H1 (cell line): ENCODE results near the gene CAV3. TPM values are rescaled to one million over a fixed set of nuclear protein-coding genes. Genes with fewer than 3 reads are reported as not detected.

ENCODE experiments used
- CTCF ChIA-PET: fragments of 300-600 bp; sonication (Branson Sonifier 250); formaldehyde crosslinking; loops from one replicate; lab custom pipeline; 2021; ENCODE audit not compliant: partially characterized antibody; lab: Charles Lee
- POLR2A ChIA-PET: fragments of 300-600 bp; sonication (Branson Sonifier 250); formaldehyde crosslinking; loops from one replicate; lab custom pipeline; 2021; ENCODE audit warnings: inconsistent platforms; ENCODE audit not compliant: partially characterized antibody; lab: Charles Lee
- DNase-seq, 2 experiments: peaks; one replicate each; pipeline versions ENCODE4 v3.0.0 to v3.0.0-alpha.2; 2010 to 2022; ENCODE audit warnings: low spot score in 2 of 2, low read depth in 1 of 2, mixed read lengths in 1 of 2
- FAIRE-seq: peaks from 2 replicates; lab custom pipeline; 2011; peaks lifted over from hg19 to GRCh38; lab: Jason Lieb, UNC
- H2AFZ ChIP-seq: 2 replicates; pipeline ENCODE4 v1.8.1; 2012; ENCODE audit warnings: low read length, inconsistent platforms
- H2AK5ac ChIP-seq: 2 replicates; pipeline ENCODE4 v1.6.1; 2013; ENCODE audit warnings: low read depth, low read length
- H2BK120ac ChIP-seq: replicated peaks from 2 replicates; pipeline ENCODE3; 2013; ENCODE audit warnings: low read depth, low read length, inconsistent platforms
- H2BK12ac ChIP-seq: 2 replicates; pipeline ENCODE4 v1.6.1; 2013; ENCODE audit warnings: low read depth, low read length
- H2BK15ac ChIP-seq: 2 replicates; pipeline ENCODE4 v1.6.1; 2013; ENCODE audit warnings: low read length
- H2BK20ac ChIP-seq: 2 replicates; pipeline ENCODE4 v1.6.1; 2013; ENCODE audit warnings: low read length
- H2BK5ac ChIP-seq: 2 replicates; pipeline ENCODE4 v1.6.1; 2013; ENCODE audit warnings: low read depth, low read length
- H3K14ac ChIP-seq: 2 replicates; pipeline ENCODE4 v1.6.1; 2013; ENCODE audit warnings: inconsistent platforms; ENCODE audit not compliant: insufficient read length
- H3K18ac ChIP-seq: 2 replicates; pipeline ENCODE4 v1.6.1; 2013; ENCODE audit warnings: low read length; ENCODE audit errors: extremely low read depth
- H3K23ac ChIP-seq: 2 replicates; pipeline ENCODE4 v1.6.1; 2013; ENCODE audit warnings: inconsistent platforms; ENCODE audit not compliant: insufficient read length
- H3K23me2 ChIP-seq: 2 replicates; pipeline ENCODE4 v1.6.1; 2013; ENCODE audit warnings: low read depth, low read length
- H3K27ac ChIP-seq: 2 replicates; pipeline ENCODE4 v1.6.1; 2011; ENCODE audit warnings: low read depth, low read length, inconsistent platforms
- H3K27me3 ChIP-seq, 4 experiments: replicated peaks in 1 of 4; 1 replicate in 1 of 4; 2 replicates in 3 of 4; pipeline versions ENCODE4 v1.6.1 to v1.8.1; 2011 to 2013; ENCODE audit warnings: low read length in 3 of 4, mild to moderate bottlenecking in 3 of 4, inconsistent platforms in 2 of 4, mixed read lengths in 2 of 4, moderate library complexity in 1 of 4; ENCODE audit not compliant: control insufficient read depth in 3 of 4, insufficient read depth in 3 of 4; ENCODE audit errors: extremely low read depth in 1 of 4
- H3K36me3 ChIP-seq, 4 experiments: 2 replicates each; pipeline versions ENCODE4 v1.6.1 to v1.8.1; 2011 to 2013; ENCODE audit warnings: mild to moderate bottlenecking in 4 of 4, low read length in 3 of 4, moderate library complexity in 2 of 4, control low read depth in 1 of 4, inconsistent platforms in 1 of 4; ENCODE audit not compliant: insufficient read depth in 4 of 4, control insufficient read depth in 2 of 4
- H3K4ac ChIP-seq: replicated peaks from 2 replicates; pipeline ENCODE3; 2013; ENCODE audit warnings: low read length, low read depth, mixed read lengths, inconsistent platforms; ENCODE audit not compliant: insufficient read length
- H3K4me1 ChIP-seq, 4 experiments: replicated peaks in 1 of 4; 1 replicate in 1 of 4; 2 replicates in 3 of 4; pipeline versions ENCODE4 v1.6.1 to v1.8.1; 2011 to 2013; ENCODE audit warnings: low read length in 3 of 4, inconsistent platforms in 2 of 4, mixed read lengths in 1 of 4; ENCODE audit not compliant: insufficient read depth in 4 of 4, control insufficient read depth in 3 of 4
- H3K4me2 ChIP-seq, 2 experiments: 2 replicates each; pipeline versions ENCODE4 v1.6.1 to v1.8.1; 2011 to 2013; ENCODE audit warnings: low read depth in 2 of 2, low read length in 2 of 2, control low read depth in 1 of 2, inconsistent platforms in 1 of 2, mild to moderate bottlenecking in 1 of 2; ENCODE audit not compliant: insufficient read depth in 1 of 2
- H3K4me3 ChIP-seq, 4 experiments: fragments of 200-600, 300-600 bp in 1 of 4; sonication (generic), shearing (Covaris generic), sonication (Bioruptor Twin) in 1 of 4; 2 replicates each; pipeline versions ENCODE4 v1.5.1 to v1.8.1; 2011 to 2016; ENCODE audit warnings: low read length in 4 of 4, low read depth in 3 of 4, control low read depth in 2 of 4, inconsistent platforms in 2 of 4, mild to moderate bottlenecking in 2 of 4, mixed read lengths in 1 of 4, moderate library complexity in 1 of 4; ENCODE audit not compliant: insufficient read depth in 2 of 4; ENCODE audit errors: extremely low read depth in 1 of 4
- H3K56ac ChIP-seq: replicated peaks from 2 replicates; pipeline ENCODE3; 2013; ENCODE audit warnings: low read depth, mild to moderate bottlenecking, mixed read lengths, low read length, inconsistent platforms; ENCODE audit not compliant: insufficient read length
- H3K79me1 ChIP-seq: 2 replicates; pipeline ENCODE4 v1.6.1; 2013; ENCODE audit warnings: low read depth, low read length, control low read depth
- H3K79me2 ChIP-seq, 2 experiments: 2 replicates each; pipeline versions ENCODE4 v1.6.1 to v1.8.1; 2012 to 2013; ENCODE audit warnings: low read length in 2 of 2, mild to moderate bottlenecking in 2 of 2, inconsistent platforms in 1 of 2; ENCODE audit not compliant: insufficient read depth in 2 of 2, control insufficient read depth in 1 of 2
- H3K9ac ChIP-seq, 4 experiments: replicated peaks in 1 of 4; 1 replicate in 1 of 4; 2 replicates in 3 of 4; pipeline versions ENCODE4 v1.6.1 to v1.8.1; 2011 to 2013; ENCODE audit warnings: low read depth in 3 of 4, low read length in 3 of 4, control low read depth in 2 of 4, mild to moderate bottlenecking in 2 of 4, moderate library complexity in 2 of 4, inconsistent platforms in 1 of 4; ENCODE audit errors: extremely low read depth in 1 of 4
- H3K9me3 ChIP-seq, 2 experiments: 2 replicates each; pipeline versions ENCODE4 v1.6.1 to v1.8.1; 2012 to 2013; ENCODE audit warnings: mild to moderate bottlenecking in 2 of 2, moderate library complexity in 2 of 2, control low read depth in 1 of 2, inconsistent platforms in 1 of 2, low read depth in 1 of 2, low read length in 1 of 2, mixed read lengths in 1 of 2; ENCODE audit not compliant: insufficient read depth in 2 of 2
- H4K20me1 ChIP-seq, 2 experiments: replicated peaks in 1 of 2; 2 replicates each; pipeline versions ENCODE3 to v1.8.1; 2011 to 2013; ENCODE audit warnings: inconsistent platforms in 2 of 2, low read length in 2 of 2, mild to moderate bottlenecking in 1 of 2; ENCODE audit not compliant: insufficient read depth in 2 of 2, control insufficient read depth in 1 of 2
- H4K5ac ChIP-seq: 2 replicates; pipeline ENCODE4 v1.6.1; 2013; ENCODE audit warnings: low read length, low read depth, mixed read lengths, inconsistent platforms; ENCODE audit not compliant: insufficient read length
- H4K8ac ChIP-seq: 2 replicates; pipeline ENCODE4 v1.8.0; 2013; ENCODE audit warnings: mild to moderate bottlenecking, moderate library complexity, low read length, inconsistent platforms; ENCODE audit not compliant: insufficient read depth; ENCODE audit errors: extremely low read depth
- H4K91ac ChIP-seq: replicated peaks from 2 replicates; pipeline ENCODE3; 2013; ENCODE audit warnings: low read length, mixed read lengths, inconsistent platforms; ENCODE audit not compliant: insufficient read length
- ATF2 ChIP-seq: IDR thresholded peaks from 2 replicates; pipeline ENCODE4 v1.6.1; 2012; ENCODE audit warnings: low read length, inconsistent platforms
- CBX8 ChIP-seq: fragments of 300-800, 300-1000 bp; sonication (generic); IDR thresholded peaks from 2 replicates; pipeline ENCODE4 v1.7.1; 2016; ENCODE audit warnings: low read depth, low read length, borderline replicate concordance
- CTBP2 ChIP-seq: IDR thresholded peaks from 2 replicates; pipeline ENCODE4 v1.7.0; 2011; ENCODE audit warnings: borderline replicate concordance, mild to moderate bottlenecking, moderate library complexity, mixed read lengths, low read length; ENCODE audit not compliant: insufficient read depth, insufficient read length
- GTF2F1 ChIP-seq: IDR thresholded peaks from 2 replicates; pipeline ENCODE4 v1.6.1; 2012; ENCODE audit warnings: low read depth, low read length, improper control_type of control experiment, borderline replicate concordance
- MAFK ChIP-seq: IDR thresholded peaks from 2 replicates; pipeline ENCODE4 v1.6.1; 2012; ENCODE audit warnings: low read depth, mild to moderate bottlenecking, improper control_type of control experiment, low read length
- PHF8 ChIP-seq: fragments of 200-600 bp; sonication (generic); conservative IDR thresholded peaks from 2 replicates; pipeline ENCODE4 v1.7.1; 2012; ENCODE audit warnings: low read depth, mild to moderate bottlenecking, inconsistent platforms, low read length, moderate library complexity
- RFX5 ChIP-seq: IDR thresholded peaks from 2 replicates; pipeline ENCODE4 v1.6.1; 2011; ENCODE audit warnings: low read depth, low read length, improper control_type of control experiment, borderline replicate concordance
- SP2 ChIP-seq: IDR thresholded peaks from 2 replicates; pipeline ENCODE4 v1.6.1; 2012; ENCODE audit warnings: mild to moderate bottlenecking, low read length, inconsistent platforms
- SP4 ChIP-seq: IDR thresholded peaks from 2 replicates; pipeline ENCODE4 v1.6.1; 2012; ENCODE audit warnings: low read length, inconsistent platforms
- SRF ChIP-seq: IDR thresholded peaks from 2 replicates; pipeline ENCODE4 v1.6.1; 2011; ENCODE audit warnings: mild to moderate bottlenecking, low read depth, low read length, moderate library complexity
- TAF1 ChIP-seq: IDR thresholded peaks from 2 replicates; pipeline ENCODE4 v1.6.1; 2011; ENCODE audit warnings: mild to moderate bottlenecking, low read depth, low read length
- TAF7 ChIP-seq: optimal IDR thresholded peaks from 2 replicates; pipeline ENCODE3; 2011; ENCODE audit warnings: low read depth, mild to moderate bottlenecking, inconsistent platforms, low read length, moderate library complexity, borderline replicate concordance
- TBP ChIP-seq: IDR thresholded peaks from 2 replicates; pipeline ENCODE4 v1.6.1; 2011; ENCODE audit warnings: low read depth, low read length, improper control_type of control experiment
- WGBS, 2 experiments: shearing (Covaris generic) in 1 of 2; methylation state at CpG; one replicate each; pipeline versions ENCODE4 v1.1.6 to v1.1.7; 2013 to 2015; ENCODE audit warnings: low lambda C conversion rate in 2 of 2, mixed read lengths in 2 of 2, inconsistent platforms in 1 of 2, low coverage in 1 of 2, missing lambda C conversion rate in 1 of 2; ENCODE audit not compliant: insufficient replicate concordance in 2 of 2, insufficient coverage in 1 of 2, insufficient read length in 1 of 2; ENCODE audit errors: extremely low coverage in 1 of 2, missing lambda C conversion rate in 1 of 2; 5-methylcytosine and 5-hydroxymethylcytosine counted together
- polyA plus RNA-seq, 7 experiments: library from polyadenylated mRNA; depleted of rRNA in 3 of 7; stranded (reverse) in 5 of 7; unstranded in 2 of 7; fragments of >200 nt in 5 of 7; fragments of 200-250 nt in 2 of 7; gene quantifications; 1 replicate in 5 of 7; 2 replicates in 1 of 7; 4 replicates in 1 of 7; pipeline versions ENCODE4 v1.2.1 to v1.2.3, GENCODE V29; 2011 to 2013; ENCODE audit warnings: missing spikeins in 2 of 7, mixed read lengths in 2 of 7
- total RNA-seq: library from RNA; stranded (reverse); fragmentation: NEBNext Ultra II Directional; extraction: Animal tissue kit (Norgen Biotek cat#: 25700); gene quantifications from 2 replicates; pipeline ENCODE4 v1.2.1, GENCODE V29; 2021

The CAV3 gene
- total and polyA plus RNA-seq, 2 of the 8 experiments (the other 6 are each of a cell fraction or from before 2014, with no cell fraction given): not detected

DNA sequence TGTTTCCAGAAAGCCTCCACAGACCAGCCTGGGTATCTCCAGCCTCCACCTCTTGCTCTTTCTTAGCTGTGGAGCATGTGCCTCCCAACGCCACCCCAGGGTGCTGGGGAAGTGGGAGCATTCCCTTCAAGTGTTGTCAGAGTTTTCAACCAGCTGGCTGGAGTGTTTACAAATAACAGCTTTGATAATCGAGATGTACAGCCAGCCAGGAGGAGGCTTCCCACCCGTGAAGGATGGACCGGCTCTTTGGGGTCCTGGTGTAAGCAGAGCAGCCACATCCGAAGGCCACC, 44.3 kb downstream of the CAV3 start:
- Histone ChIP-seq H2AFZ (no peak overlapping the region), H3K4me3 (no peak overlapping the region), H2BK20ac (no peak overlapping the region), H4K91ac (no peak overlapping the region), H2BK5ac (no peak overlapping the region), H3K36me3 (no peaks in the 10 kb centered on the region), H3K27ac (no peak overlapping the region), H2BK12ac (no peak overlapping the region), H3K79me2 (no peaks in the 10 kb centered on the region), H2AK5ac (no peak overlapping the region), H4K8ac (no peak overlapping the region), H3K4me1 (peaks cover 0 to 4% (median 0%) of the 10 kb centered on the region in 4 experiments; a peak in 1 of 7 replicates), H2BK15ac (no peak overlapping the region; the same call in 1 of the 2 replicates), H3K18ac (no peak overlapping the region), H4K20me1 (peaks cover 0 to 1% of the 10 kb centered on the region in 2 experiments), H3K4me2 (no peak overlapping the region), H3K56ac (no peak overlapping the region), H3K9ac (no peak overlapping the region), H3K4ac (no peak overlapping the region), H2BK120ac (no peak overlapping the region), H3K27me3 (no peaks in the 10 kb centered on the region), H4K5ac (no peak overlapping the region), H3K9me3 (no peaks in the 10 kb centered on the region), H3K79me1 (no peaks in the 10 kb centered on the region; the same call in 1 of the 2 replicates), H3K23ac (no peak overlapping the region), H3K14ac (no peak overlapping the region), H3K23me2 (no peaks in the 10 kb centered on the region)
- CTCF ChIA-PET: interaction anchor here (0.9 to 1.8 kb wide), 5 partner anchors 9 to 114 kb away, joined by 3 to 8 read pairs (median 7); partner anchors contain the start of gene OXTR
- DNase-seq (peak in 1 of 2 experiments; percentile 16), FAIRE-seq (no peak)
- WGBS, 2 experiments: 97% methylated on average over 5 of the region's 5 CpGs; no CpG with 5 or more reads in 1 of the 2 experiments
- POLR2A ChIA-PET: no interaction called here
- TF ChIP-seq SP4 (no peak), TAF1 (no peak), CBX8 (no peak), GTF2F1 (no peak), TAF7 (no peak), CTBP2 (no peak), TBP (no peak), SRF (no peak), ATF2 (no peak), PHF8 (no peak), MAFK (no peak), RFX5 (no peak), SP2 (no peak)
